ENCODE data around the gene ARPC2. TPM values are rescaled to one million over a fixed set of nuclear protein-coding genes. Genes with fewer than 3 reads are reported as not detected.
A peak's percentile ranks its signal among the peaks of the same experiment; 100 is the strongest.

The ARPC2 gene
- total RNA-seq, 4 donors from 2014 or later: 210 to 284 (median 246) TPM

- Histone ChIP-seq H3K27me3 (no peaks in the 10 kb centered on the region), H3K9me3 (no peaks in the 10 kb centered on the region), H3K4me3 (peak overlapping the region in 3 of 4 donors; percentile 67 to 95 (median 88)), H3K4me1 (peaks cover 16 to 72% (median 45%) of the 10 kb centered on the region in 4 donors), H3K27ac (peak overlapping the region; percentile 91 to 100 (median 97)), H3K36me3 (no peaks in the 10 kb centered on the region)
- TF ChIP-seq CTCF (IDR thresholded peaks at IDR 0.05) (peak in 1 of 6 experiments; percentile 7), POLR2A (IDR thresholded peaks at IDR 0.05) (peak in 1 of 2 donors; percentile 71)
- peak in 1 of 3 donors; percentile 66 for DNase-seq
Observed at GRCh38 chr2:218289639-218290315, 72.8 kb downstream of the ARPC2 start.

- TF ChIP-seq POLR2A (IDR thresholded peaks at IDR 0.05) (no peak), CTCF (IDR thresholded peaks at IDR 0.05) (no peak)
- DNase-seq: peak in 2 of 3 donors; percentile 88 to 90
- Histone ChIP-seq H3K4me1 (peaks cover 17 to 71% (median 37%) of the 10 kb centered on the region in 4 donors), H3K27ac (peak overlapping the region; percentile 91 to 100 (median 97)), H3K27me3 (no peaks in the 10 kb centered on the region), H3K36me3 (no peaks in the 10 kb centered on the region), H3K4me3 (peak overlapping the region; percentile 67 to 95 (median 86)), H3K9me3 (no peaks in the 10 kb centered on the region)
Observed at GRCh38 chr2:218290316-218291261, 73.6 kb downstream of the ARPC2 start.

- DNase-seq: peak; percentile 45 to 68 (median 63)
- Histone ChIP-seq H3K27me3 (no peaks in the 10 kb centered on the region), H3K27ac (peak overlapping the region; percentile 91 to 100 (median 97)), H3K4me1 (peaks cover 10 to 62% (median 32%) of the 10 kb centered on the region in 4 donors), H3K36me3 (no peaks in the 10 kb centered on the region), H3K9me3 (no peaks in the 10 kb centered on the region), H3K4me3 (peak overlapping the region; percentile 67 to 95 (median 86))
- TF ChIP-seq CTCF (IDR thresholded peaks at IDR 0.05): no peak
- peak in 1 of 2 donors; percentile 29 for TF ChIP-seq POLR2A (IDR thresholded peaks at IDR 0.05)
Observed at GRCh38 chr2:218291318-218292047, 74.5 kb downstream of the ARPC2 start.

DNA sequence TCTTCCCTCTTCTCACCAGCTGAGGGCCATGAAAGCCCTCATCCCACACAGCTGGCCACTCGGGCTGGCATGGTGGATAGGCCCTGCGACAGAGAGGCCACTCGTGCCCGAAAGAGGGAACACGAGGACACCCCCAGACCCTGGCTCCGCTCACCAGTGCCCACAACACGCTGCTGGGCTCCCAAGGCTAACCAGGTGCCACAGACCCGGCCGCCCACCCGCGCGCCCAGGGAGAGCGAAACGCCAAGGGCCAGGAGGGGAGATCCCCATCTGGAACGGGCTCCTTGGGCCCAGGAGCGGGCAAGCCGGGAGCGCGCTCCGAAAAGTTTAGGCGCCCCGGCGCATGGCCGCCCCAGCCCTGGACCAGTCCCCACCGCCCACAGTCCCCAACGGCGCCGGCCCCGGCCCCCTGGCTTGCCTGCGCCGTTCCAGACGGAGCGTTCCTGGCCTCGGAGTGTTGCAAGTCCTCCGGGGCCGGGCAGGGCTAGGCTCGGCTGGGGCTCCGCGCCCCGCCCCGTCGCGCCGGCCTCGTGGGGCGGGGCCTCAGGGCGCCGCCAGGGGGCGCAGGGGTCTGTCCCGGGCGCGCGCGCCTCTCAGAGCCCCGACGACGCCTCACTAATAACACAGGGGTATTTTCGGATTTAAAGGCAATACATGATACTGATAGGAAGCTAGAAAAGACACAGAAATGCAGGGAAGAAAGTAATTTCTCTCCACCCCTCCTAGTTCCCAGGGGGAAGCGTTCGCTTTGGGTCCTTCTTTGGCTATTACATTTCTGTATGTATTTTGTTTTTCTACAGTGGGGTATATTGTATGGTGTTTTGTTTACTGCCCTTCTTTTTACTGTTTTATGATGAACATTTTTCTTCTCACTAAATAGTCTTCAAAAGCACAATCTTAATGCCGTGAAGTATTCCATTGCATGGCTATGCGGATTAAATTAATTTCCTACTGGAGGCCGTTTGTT lies 75.3 kb downstream of the ARPC2 start, which contains the start of gene TMBIM1:
Gene TMBIM1, minus strand, starts transcription at position 456 of the 967 bp plus-strand sequence. CDS start 10,362 bp downstream, outside the sequence.
- H3K27me3 ChIP-seq: no peaks in the 10 kb centered on the region
- H3K27ac ChIP-seq: peak within 1 kb of the TSS; percentile 91 to 100 (median 97)
- H3K36me3 ChIP-seq: no peaks in the 10 kb centered on the region
- peak; percentile 76 to 90 (median 89) for DNase-seq
- no peaks in the 10 kb centered on the region for H3K9me3 ChIP-seq
- TF ChIP-seq CTCF (IDR thresholded peaks at IDR 0.05) (peak; percentile 67 to 98 (median 98)), POLR2A (IDR thresholded peaks at IDR 0.05) (peak; percentile 94 to 96)
- peak within 1 kb of the TSS; percentile 67 to 95 (median 86) for H3K4me3 ChIP-seq
- H3K4me1 ChIP-seq: peaks cover 9 to 57% (median 28%) of the 10 kb centered on the region in 4 donors
